Jurkat, Clone E6-1 (cell line): ENCODE measurements around the gene CNKSR2.
A peak's percentile ranks its signal among the peaks of the same experiment; 100 is the strongest.

Experiments used
- DNase-seq: peaks from one replicate; pipeline ENCODE4 v3.0.0-alpha.2; 2011; ENCODE audit warnings: low read depth, low spot score
- H3K4me3 ChIP-seq: 2 replicates; pipeline ENCODE4 v1.5.1; 2011; ENCODE audit warnings: mild to moderate bottlenecking, low read length, control low read depth, moderate library complexity

Gene CNKSR2

DNA sequence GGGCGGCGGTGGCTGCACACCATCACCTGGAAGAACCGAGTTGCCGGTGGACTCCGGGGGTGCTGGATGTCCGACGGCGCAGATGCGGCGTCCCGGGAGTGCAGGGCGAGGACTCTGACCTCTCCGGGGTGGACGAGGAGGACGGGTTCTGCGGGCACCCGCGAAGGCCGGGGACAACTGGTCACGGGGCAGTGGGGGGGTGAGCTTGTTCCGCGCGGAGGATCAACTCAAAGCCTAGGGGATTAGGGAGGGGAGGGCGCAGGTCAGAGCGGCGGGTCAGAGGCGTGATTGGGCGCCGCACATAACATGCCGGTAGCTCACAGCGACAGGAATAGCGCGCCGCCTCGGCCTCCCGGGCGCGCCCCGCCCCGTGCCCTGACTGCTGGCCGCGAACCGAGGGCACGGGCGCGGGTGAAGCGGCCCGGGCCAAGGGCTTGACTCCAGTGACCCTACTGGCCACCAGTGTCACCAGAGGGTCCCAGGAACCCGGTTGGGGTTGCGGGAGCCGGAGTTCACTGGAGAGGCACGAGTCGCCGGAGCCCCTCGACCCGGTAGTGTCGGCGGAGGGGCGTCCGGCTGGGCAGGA is 284.0 kb downstream of the CNKSR2 start, which contains the start of gene KLHL34:
Gene KLHL34 (minus strand): TSS at position 179 of the 586 bp plus-strand sequence. CDS start 542 bp downstream, outside the sequence.
- H3K4me3 ChIP-seq = no peak within 1 kb of the TSS
- no peak for DNase-seq

GRCh38 chrX:21658746-21659145 is 284.5 kb downstream of the CNKSR2 start:
- no peak overlapping the region for H3K4me3 ChIP-seq
- DNase-seq = no peak

- DNase-seq = no peak
- H3K4me3 ChIP-seq = no peak overlapping the region
These were observed 285.1 kb downstream of the CNKSR2 start for GRCh38 chrX:21659320-21659719.

- DNase-seq = no peak
These were observed 285.9 kb downstream of the CNKSR2 start for GRCh38 chrX:21660156-21660555.

DNA sequence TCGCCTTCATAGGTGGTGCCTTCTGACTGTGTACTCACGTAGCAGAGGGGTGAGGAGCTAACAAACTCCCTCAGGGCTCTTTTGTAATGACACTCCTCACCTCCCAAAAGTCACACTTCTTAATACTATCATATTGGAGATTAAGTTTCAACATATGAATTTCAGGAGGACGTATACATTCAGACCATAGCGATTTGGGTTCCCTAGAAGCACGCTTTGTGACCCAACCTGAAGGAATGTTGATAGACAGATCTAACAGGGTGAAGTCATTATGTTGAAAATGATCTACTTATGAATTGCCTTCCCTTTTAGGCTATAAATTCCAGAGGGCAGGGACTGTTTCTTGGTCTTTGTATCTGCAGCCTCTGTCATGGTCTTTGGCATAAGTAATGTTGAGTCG is 287.1 kb downstream of the CNKSR2 start:
- DNase-seq = no peak
- no peak overlapping the region for H3K4me3 ChIP-seq

More at GRCh38 chrX:21660156-21660555, 285.9 kb downstream of the CNKSR2 start:
- H3K4me3 ChIP-seq = no peak overlapping the region

- DNase-seq = no peak
- H3K4me3 ChIP-seq = no peak overlapping the region
These were observed 288.5 kb downstream of the CNKSR2 start for GRCh38 chrX:21662761-21663160.

- no peak overlapping the region for H3K4me3 ChIP-seq
- no peak for DNase-seq
These were observed 292.0 kb downstream of the CNKSR2 start for GRCh38 chrX:21666252-21666651.

DNA sequence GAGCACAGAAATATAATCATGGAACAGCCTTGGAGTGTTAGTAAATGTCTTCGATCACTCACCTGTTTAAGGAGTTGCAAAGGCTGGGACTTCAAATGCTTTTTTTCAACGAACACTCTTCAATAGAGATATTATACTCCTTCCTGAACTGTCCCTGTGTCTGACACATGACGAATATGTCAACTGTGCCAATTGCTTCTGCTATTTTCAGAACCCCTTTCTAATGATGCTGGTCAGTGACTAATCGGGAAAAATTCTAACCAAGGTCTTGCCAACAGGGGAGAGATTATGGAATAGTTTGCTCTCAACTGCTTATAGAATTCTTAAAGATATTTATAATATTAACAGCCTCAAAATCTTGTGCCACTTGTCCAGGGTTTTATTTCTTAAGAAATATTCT is 292.5 kb downstream of the CNKSR2 start:
- no peak for DNase-seq
- no peak overlapping the region for H3K4me3 ChIP-seq

GRCh38 chrX:21674430-21675186 is 300.4 kb downstream of the CNKSR2 start:
- no peak overlapping the region for H3K4me3 ChIP-seq

GRCh38 chrX:21675931-21676330 is 301.7 kb downstream of the CNKSR2 start:
- no peak overlapping the region for H3K4me3 ChIP-seq
- DNase-seq = no peak

More at GRCh38 chrX:21674430-21675186, 300.4 kb downstream of the CNKSR2 start:
- DNase-seq = no peak

DNA sequence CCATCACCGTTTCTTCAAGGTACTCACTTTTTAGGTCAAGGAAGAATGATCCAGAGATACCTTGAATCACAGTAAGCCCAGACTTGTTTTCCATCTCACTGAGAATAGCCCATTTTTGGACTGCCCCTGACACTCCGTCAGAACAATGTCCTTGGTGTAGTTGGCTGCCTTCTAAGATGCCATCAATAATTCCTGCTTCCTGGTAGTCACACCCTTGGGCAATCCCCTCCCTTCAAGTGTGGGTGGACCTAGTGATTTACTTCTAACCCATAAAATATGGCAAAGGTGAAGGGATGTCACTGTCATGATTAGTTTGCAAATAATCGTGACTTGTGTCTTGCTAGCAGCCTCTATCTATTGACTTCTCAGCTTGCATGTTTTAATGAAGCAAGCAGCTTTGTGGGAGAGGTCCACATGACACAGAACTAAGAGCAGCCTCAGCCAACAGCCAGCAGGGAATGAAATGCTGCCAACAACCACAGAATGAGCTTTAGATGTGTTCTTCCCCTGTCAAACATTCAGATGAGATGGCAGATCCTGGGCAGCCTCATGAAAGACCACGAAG is 303.9 kb downstream of the CNKSR2 start:
- DNase-seq = no peak

GRCh38 chrX:21683941-21684340 is 309.7 kb downstream of the CNKSR2 start:
- H3K4me3 ChIP-seq = no peak overlapping the region
- no peak for DNase-seq

More for the DNA sequence above, 303.9 kb downstream of the CNKSR2 start:
- H3K4me3 ChIP-seq = no peak overlapping the region

GRCh38 chrX:21691512-21692018 is 317.3 kb downstream of the CNKSR2 start:
- peak; percentile 38 for DNase-seq
- no peak overlapping the region for H3K4me3 ChIP-seq

- H3K4me3 ChIP-seq = no peak overlapping the region
- no peak for DNase-seq
These were observed 324.1 kb downstream of the CNKSR2 start for GRCh38 chrX:21698272-21698671.

GRCh38 chrX:21699136-21699535 is 324.9 kb downstream of the CNKSR2 start:
- DNase-seq = no peak
- H3K4me3 ChIP-seq = no peak overlapping the region

DNA sequence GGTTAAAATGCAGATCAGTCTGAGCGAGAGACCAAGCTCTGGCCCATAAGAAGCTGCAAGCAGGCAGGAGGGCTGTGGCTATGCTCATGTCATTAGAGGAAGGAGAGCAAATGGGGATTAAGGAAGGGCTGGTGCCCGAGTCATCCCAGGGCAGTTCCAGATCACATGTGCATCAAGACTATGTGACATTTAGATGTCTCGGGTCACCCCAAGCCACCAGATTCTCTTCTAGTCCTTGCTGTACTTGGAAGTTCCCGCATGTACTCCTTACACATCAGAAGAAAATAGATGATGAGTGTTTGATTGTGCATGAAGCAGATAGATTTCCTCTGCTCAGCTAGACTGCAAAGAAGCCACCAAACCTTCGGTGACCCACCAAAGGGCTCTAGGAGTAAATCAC is 326.1 kb downstream of the CNKSR2 start:
- H3K4me3 ChIP-seq = no peak overlapping the region
- no peak for DNase-seq

DNA sequence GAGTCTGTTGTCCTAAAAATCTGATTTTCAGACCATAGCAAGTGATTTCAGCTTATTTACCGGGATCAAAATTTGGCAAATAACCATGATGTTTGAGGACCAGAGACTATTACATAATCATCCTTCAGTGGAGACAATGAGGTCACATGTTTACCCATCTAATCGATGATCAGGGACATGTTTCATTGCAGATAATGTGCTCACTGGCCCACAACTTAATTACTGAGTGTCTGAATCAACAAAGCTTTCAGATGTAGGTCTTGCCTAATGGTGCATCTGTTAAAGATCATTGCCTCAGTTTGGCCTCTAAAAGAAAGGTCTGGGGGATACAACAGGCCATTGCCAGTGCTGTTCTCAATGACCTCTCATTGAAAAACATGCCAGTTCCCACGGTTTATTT is 326.7 kb downstream of the CNKSR2 start:
- no peak for DNase-seq
- H3K4me3 ChIP-seq = no peak overlapping the region

DNA sequence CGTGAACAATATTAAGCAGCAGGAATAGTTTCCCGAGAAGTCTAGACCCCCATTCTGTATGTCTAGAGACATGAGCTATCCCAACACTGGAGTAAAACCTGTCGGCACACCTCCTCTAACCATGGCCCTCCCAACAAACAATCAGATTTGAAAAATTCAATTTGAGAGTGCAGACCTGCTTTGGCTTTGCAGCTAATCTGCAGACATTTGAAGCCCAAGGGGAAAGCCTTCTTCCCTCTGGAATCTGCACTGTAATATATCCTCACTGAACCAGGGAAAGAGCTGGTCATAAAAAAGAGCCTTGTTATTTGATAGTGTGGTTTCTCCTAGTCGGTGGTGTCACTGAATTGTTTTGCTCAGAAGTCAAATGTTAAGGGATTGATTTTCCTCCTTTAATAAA is 328.5 kb downstream of the CNKSR2 start:
- DNase-seq = no peak
- no peak overlapping the region for H3K4me3 ChIP-seq
